ENCODE measurements around the gene RPS6KA5.
"Not testable (repeated sequence)": the region's sequence is repeated elsewhere in the genome, so short reads cannot be mapped to it uniquely, and the experiment has no call there.

Gene RPS6KA5

DNA sequence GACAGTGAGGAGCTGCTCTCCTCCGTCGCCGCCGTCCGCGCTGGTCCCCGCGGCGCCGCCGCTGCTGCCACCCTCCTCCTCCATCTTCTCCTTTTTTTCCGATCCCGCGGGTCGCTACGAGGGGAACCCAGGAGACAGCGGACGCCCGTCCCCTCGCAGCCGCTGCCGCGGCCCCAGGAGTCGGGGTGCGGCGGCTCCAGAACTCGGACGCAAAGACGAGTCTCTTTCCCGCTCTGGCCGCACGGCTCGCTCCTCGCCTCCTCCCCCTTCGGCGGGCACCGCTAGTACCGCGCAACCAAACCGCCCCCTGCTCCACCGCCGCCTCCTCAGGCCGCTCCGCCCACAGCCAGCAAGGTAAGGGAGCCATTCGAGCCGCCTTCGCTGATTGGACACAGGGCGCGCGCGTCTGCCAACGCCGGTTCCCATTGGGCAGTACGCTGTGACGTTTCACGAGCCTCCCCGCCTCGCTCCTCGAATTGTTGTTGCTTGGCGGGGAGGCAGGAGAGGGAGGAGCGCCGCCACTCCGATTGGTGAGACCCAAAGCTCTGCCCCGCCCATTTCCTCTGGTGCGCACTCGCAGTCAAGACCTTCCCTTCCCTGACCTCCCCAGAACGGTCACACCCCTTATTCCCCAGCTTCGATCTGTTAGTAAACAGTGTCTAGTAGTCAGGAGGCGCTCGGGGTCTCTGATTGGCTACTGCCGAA is at the start of gene RPS6KA5:
Gene RPS6KA5, minus strand, starts transcription at position 291 of the 705 bp plus-strand sequence. Its CDS starts 207 bp downstream, at position 84.
- peak; percentile 100 for DNase-seq

DNA sequence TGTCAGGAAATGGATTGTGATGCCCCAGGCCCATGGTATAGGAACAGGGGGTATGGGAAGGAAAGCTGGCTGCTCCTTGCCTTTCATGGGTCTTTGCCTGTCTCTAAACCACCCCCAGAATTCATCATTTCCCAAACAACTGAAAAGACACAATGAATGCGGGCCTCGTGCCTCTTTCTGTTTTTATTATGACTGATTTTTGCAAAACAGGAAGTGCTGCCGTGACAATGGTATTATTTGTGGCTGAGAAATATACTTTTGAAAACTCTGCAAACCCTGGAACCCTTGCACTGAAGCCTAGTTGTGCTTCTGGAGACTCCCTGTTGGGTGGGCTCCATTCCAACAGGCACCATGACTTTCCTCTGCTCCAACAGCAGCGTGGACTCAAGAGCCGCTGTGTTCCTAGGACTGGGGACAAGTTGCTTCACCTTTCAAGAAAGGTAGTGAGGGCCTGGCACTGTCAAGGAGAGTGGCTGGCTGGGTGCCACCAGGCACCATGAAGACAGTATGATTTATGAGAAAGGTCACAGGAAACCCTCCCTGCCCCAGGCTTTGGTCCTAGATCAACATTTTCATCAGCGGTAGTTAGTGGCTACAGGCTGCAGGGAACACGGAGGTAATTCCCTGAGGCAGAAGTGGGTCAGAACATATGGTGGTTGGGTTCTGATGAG is 48.6 kb upstream of the RPS6KA5 start:
- DNase-seq = peak; percentile 10

DNA sequence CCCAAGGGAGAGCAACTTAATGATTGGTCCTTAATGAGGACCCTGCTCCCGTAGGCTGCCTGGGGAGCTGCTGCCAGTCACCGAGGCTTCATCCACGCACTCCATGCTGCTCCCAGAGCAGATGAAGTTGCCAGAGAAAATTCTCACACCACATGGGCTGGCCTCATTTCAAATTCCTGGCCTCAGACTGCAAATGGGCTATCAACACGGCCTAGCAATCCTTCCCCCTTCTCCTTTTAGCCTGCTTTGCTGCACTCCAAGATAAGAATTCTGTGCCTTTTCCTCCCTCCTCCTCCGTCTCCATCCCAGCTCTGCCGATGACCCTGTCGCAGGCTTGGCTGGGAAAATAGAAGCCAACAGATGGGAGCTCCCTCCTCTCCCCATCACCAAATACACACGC is 42.7 kb upstream of the RPS6KA5 start:
- no peak for DNase-seq

DNA sequence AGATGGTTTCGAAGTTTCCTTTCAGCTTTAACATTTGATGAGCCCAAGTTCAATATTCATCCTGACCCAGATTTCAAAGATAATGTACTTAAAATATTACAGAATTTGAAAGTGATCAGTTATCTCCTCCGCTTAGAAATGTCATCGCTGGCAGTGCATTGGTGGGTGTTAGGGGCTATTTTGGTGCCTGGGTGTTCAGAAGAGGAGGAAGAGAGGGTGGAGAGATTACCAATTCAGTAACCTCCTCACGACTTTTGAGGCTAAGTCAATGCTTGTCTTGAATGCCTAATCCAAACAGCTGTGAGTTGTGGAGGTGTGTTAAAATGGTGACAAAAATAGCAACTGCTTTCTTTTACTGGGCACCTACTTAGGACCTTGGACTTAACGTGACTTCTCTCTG is 39.7 kb upstream of the RPS6KA5 start:
- DNase-seq = no peak

DNA sequence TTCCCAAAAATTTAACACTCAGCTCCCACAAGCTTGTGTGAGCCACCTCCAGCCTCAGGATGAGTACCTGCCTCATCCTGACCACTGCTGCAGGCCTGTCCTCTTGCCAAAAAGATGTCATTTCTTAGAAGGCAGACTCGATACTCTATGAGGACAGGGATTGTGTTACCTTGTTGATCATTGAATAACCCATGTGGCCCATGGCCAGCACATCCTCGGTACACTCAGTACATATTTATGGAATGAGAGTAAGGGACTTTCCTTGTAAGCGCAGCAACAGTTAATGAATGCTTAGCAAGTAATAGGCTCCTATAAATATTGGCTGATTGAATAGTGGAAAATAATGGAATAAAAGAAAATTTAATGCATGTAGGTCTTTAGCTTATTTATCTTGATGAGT is 38.1 kb upstream of the RPS6KA5 start:
- no peak for DNase-seq

DNA sequence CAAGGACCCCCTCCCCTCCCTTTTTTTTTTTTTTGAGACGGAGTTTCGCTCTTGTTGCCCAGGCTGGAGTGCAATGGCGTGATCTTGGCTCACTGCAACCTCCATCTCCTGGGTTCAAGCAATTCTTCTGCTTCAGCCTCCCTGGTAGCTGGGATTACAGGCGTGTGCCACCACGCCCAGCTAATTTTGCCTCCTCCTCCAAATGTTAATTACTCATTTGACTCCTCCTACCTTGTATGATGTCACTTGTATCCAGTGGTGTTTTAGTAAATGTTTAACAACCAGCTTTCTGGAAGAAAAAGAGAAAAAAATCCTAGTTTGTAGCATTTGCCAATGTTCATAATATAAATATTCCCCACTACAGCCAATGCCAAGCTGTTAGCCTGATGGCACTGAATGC is 37.2 kb upstream of the RPS6KA5 start:
- DNase-seq = not testable (repeated sequence)

DNA sequence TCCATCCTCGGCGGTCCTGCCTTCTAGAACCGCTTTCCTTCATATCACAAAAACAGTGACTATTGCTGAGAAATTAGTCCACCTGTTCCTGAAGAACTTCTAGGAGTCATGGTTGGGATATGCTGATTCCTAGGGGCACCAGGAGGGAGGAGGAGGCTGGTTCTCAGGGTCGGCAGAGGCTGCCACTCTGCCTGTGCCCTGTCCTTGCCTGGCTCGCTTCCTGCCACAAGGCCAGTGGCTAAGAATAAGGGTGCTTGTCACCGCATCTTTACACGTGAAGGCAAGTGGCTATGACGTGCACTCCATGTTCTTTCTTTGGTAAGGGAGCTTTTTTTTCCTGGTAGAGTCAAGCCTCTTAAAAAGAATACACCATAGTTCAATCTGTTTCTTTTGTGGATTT is 34.7 kb upstream of the RPS6KA5 start:
- DNase-seq = no peak

DNA sequence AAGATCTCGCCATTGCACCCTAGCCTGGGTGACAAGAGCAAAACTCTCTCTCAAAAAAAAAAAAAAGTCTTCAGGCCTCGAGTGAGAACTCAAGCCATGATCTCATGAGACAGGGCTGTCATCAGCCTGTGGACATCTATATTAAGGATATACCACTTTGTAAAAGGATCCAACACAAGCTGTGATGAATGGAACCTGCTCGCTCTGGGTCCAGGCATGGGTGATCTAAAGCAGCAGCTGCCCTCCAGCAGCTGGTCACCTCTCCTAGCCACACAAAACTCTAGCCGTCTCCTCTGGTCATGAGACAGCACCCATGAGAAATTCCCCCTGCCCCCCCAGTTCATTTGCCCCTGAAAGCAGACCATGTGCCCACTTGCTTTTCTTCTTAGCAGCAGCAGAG is 34.3 kb upstream of the RPS6KA5 start:
- no peak for DNase-seq

DNA sequence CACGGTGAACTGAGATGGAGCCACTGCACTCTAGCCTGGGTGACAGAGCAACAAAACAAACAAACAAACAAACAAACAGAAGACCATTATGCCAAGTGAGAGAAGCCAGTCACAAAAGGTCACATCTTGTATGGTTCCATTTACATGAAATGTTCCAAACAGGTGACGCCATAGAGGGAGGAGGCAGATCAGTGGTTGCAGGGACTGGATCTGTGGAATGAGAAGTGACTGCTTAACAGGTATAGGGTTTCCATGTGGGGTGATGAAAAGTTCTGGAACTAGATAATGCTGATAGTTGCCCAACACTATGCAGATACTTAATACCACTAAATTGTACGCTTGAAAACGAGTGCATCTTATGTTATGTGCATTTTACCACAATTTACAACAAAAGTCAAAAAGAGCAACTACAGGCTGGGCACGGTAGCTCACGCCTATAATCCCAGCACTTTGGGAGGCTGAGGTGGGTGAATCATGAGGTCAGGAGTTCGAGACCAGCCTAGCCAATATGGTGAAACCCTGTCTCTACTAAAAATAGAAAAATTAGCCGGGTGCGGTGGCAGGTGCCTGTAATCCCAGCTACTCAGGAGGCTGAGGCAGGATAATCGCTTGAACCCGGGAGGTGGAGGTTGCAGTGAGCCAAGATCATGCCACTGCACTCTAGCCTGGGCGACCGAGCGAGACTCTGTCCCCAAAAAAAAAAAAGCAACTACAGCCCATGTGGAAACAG is 33.5 kb upstream of the RPS6KA5 start:
- DNase-seq = not testable (repeated sequence)

DNA sequence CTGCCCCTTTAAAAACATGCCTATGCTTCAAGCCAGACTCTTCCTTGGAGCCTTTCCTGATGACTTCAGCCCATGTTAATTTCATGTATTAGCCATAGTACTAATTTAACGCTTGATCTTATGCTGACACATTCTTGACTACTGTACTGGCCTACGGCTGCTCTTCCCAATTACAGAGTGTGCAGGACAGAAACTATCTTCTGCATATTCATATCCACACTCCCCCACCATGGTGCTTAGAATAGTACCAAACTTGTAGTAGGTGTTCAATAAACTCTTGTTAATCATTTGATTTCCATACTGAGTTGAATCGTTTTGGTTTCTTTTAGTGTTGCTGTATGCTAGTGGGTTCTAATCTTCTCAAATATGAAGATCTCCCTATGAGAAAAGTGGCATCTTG is 31.6 kb upstream of the RPS6KA5 start:
- DNase-seq = no peak

DNA sequence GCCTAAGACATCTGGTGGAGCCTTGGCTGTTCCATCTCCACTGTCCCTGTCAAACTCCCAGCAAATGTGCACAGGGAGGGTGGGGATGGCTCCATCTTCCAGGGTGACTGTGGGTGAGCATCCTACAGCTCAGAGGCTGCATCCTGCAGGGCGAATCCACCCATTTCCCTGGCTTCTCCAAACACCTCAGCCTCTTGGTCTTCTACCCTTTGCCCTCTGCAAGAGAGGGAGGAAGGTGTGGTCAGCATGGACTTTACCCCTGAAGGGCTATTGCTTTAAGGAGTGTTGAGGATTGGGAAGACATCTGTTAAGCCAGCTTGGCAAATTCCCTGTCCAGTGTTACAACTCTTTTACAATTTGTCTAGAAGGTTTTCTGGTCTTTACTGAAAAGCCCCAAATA is 30.3 kb upstream of the RPS6KA5 start:
- no peak for DNase-seq

DNA sequence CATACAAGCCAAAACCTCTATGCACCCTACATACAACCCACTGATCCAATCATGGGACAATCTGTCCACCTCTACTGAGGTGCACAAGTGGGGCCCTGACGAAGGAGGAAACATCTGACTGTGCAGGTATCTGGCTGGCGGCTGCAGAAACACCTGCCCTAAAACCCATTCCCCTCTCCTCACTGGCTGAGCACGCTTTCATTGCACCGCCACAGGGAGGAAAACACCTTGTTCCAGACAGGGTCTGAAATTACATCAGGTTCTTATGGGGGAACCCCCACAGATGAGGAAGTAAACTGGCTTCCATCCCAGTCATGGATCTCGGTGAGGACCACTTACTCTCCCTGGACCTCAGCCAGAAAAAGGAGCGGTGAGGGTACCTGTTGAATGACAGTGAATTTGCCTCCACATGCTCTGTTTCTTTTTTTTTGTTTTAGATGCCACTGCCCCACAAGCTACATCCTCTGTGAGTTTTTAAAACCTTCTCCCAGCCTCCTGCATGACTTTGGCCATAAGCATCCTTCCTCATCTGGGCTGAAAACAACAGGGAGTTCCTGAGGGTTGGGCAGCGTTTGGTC is 29.6 kb upstream of the RPS6KA5 start:
- no peak for DNase-seq

DNA sequence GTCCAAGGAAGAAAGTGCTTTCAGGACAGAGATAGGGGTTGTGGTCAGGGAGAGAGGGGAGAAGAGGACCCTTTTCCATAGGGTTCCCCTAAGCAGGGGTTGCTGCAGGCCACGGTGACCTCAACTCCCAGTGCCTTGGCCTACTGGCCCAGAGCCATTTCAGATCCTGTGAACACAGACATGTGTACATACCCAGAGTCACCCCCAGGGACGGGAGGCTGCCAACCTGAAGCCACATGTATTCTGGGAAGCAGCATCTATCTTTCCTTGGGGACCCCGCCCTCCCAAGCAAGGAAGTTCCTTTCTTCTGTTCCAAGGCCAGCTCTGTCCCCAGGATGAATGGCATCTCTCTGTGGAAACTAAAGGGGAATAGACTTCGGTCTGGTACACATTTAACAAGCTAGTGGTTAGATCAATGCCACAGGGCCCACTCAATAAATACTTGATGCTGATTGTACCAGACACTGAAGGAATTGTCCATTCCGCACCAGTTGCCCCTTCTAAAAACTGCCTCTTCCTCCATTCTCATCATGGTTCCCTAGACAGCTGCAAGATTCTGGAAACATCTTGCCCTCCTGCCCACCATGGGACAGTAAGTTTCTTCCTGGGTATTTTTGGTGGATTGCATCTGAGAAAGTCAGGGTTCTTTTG is 28.3 kb upstream of the RPS6KA5 start:
- no peak for DNase-seq

DNA sequence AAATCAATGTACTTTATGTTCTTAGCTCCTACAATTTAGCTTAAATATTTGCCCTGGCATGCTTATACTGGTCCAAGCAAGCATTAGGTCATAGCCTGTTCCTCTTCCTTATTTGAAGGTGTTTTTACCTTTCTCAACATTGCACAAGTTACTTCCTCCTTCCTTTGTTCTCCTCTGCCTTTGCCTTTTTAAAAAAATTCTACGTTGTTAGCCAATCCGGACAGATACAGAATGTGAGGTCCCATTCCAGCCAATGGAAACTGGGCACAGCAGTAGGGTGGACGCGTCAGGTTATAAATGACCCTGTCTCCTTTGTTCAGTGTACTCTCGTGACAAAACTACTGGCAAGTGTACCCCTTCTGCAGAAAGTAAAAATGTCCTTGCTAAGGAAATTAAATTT is 27.0 kb upstream of the RPS6KA5 start:
- DNase-seq = not testable (repeated sequence)

DNA sequence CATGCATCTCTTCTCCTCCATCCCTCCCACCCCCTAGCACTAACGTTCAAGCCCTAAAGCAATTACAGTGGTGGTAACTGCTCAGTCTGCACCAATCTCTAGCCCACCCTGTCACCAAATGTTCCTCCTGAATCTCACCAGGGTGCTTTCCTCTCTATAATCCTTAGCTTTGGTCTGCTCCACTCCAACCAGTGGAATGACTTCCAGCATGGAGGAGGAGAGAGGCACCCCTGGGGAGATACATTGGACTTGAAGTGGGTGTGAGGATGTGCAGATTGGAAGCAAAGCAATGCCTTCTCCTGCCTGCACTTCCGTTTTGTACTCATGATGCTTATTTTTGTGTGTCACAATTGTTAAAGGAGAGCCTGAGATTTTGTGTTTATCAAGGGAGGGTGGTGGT is 24.1 kb upstream of the RPS6KA5 start:
- DNase-seq = no peak

DNA sequence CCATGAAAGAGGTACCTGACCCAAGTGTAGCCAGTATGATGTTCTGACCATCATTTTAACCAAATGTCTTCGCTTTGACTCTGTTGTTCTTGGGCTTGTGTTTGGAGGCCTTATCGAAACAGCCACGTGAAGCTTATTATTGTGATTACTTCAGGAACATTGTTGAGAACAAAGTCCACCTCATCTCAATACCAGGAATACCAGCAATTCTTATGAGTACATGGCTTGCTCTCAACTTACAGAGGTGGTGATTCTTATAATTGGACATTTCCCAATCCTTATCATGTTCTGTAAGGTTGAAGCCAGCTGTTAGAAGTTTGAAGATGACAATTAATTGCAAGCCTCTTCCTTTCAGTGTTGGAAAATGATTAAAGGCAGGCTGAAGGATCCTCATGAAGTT is 21.8 kb upstream of the RPS6KA5 start:
- no peak for DNase-seq

DNA sequence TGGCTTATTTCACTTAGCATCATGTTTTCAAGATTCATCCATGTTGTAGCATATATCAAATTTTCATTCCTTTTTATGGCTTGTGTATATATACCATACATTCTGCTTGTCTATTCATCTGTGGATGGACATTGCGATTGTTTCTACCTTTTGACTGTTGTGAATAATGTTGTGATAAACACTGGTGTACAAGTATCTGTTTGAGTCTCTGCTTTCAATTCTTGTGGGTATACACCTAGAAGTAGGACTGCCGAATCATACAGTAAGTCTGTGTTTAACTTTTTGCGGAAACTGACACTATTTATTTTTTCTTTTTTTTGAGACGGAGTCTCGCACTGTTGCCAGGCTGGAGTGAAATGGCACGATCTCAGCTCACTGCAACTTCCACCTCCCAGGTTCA is 19.6 kb upstream of the RPS6KA5 start:
- no peak for DNase-seq

DNA sequence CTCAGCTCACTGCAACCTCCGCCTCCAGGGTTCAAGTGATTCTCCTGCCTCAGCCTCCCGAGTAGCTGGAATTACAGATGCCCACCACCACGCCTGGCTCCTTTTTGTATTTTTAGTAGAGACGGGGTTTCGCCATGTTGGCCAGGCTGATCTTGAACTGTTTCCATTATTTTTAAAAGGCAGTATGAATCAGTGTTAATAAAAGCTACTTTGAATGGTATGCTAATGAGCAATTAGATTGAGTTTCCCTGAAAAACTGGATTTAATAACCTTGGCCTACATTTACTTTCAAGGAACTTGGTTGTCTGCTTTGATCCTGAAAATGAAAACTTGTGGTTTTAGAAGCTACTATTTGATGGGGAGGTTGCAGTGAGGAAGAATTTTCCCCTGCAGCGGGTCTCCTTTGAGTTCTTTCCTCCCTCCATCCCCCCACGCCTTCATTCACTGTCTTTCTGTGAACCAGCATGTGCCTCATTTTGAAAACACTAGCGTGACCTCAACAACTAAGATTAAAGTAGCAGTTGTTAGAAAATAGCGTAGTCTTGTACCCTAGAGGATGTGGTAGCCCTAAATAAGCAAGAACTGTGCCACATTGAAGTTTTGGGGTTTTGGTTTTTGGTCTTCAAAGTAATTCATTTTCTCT is 17.8 kb upstream of the RPS6KA5 start:
- no peak for DNase-seq

DNA sequence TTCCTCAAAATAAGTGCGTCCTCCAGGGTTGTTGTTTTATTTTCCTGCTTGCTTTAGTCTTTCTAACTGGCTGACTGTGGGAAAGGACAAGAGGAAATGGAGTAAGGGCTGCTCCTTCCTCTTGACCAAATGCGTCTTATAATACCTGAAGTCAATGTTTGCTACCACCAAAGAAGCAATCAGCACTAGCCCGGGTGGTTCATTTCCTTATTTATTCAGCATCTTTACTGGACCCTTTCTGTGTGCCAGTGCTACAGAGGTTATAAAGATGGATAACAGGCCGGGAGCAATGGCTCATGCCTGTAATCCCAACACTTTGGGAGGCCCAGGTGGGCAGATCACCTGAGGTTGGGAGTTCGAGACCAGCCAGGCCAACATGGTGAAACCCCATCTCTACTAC is 15.1 kb upstream of the RPS6KA5 start:
- no peak for DNase-seq

DNA sequence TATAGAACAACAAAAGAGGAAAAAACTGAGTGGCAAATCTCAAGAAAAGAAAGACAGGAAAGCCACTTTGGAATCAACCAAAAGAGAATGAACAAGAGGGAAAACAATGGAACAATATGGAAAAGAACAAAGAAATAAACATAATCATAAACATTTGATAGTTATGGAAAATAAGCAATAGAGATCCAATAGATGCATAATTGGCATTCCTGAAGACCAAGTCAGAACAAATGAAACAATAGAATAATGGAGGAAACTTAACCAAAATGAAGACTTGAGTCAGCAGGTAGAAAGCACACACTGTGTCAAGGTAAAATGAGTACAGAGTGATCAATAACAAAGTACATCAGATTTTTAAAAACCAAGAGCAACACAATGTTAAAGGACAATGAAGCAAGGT is 10.1 kb upstream of the RPS6KA5 start:
- no peak for DNase-seq

DNA sequence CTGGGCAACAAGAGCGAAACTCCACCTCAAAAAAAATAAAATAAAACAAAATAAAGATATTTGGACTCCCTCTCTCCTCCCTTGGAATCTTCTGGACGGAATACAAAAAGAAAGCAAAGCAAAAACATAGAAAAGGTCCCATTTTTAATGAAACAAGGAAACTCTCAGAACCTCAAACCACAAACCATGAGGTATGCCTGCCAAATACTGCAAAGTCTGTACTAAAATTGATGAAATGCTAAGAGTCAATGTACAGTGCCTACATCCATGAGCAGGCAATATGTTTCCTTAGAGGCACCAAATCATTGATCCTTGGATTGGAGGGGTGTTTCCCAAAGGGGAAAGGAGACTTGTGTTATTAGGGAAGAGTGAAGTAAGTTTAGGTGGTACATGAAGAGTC is 8.2 kb upstream of the RPS6KA5 start:
- DNase-seq = no peak

DNA sequence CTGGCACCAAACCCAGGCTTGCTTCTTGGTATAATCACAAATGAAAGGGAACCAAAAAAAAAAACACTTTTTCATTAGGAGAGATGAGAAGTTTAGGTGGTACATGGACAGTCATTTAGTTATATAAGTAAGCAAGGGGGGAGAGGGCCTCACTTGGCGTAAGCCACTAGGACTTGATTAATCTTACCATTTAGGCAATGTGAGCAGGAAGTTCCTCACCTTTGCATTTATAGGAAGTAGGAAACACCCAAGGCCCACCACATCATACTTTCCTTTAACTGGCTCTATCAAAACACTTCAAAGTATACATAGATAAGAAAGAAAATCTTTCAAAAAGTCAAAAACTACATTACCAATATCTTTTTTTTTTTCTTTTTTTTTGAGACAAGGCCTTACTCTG is 6.7 kb upstream of the RPS6KA5 start:
- DNase-seq = no peak

DNA sequence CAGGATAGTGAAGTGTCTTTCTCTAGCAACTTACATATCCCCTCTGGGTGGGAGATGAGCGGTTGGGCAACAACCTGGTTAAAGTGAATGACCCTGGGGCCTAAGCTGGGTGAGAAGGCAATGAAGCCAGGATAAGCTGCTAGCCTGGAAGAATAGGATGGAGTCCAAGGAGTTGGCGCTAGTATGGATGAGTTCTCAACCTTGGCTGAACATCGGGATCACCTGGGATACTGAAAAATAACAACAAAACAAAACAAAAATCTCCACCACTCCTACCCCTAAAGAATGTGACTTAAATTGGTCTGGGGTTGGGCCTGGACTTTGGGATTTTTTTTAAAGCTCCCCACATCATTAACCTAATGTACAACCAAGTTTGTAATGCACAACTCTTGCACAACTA is 4.8 kb upstream of the RPS6KA5 start:
- DNase-seq = no peak
